ENCODE data around the gene LCT.

The LCT gene

GRCh38 chr2:135741395-135742324, 95.3 kb downstream of the LCT start, which contains the start of gene UBXN4:
UBXN4 (plus strand) TSS chr2:135741855; CDS start chr2:135741930, 75 bp downstream.
- Histone ChIP-seq H3K36me3 (ENCODE audit: low read depth) (peaks cover 23% of the 10 kb centered on the region), H3K9me3 (ENCODE audit: severe bottlenecking) (no peaks in the 10 kb centered on the region), H3K4me3 (ENCODE audit: severe bottlenecking) (peak within 1 kb of the TSS; percentile 60), H3K4me1 (ENCODE audit: insufficient read depth, poor library complexity, severe bottlenecking) (peaks cover 21% of the 10 kb centered on the region), H3K27me3 (ENCODE audit: insufficient read depth, poor library complexity, severe bottlenecking) (no peaks in the 10 kb centered on the region), H3K27ac (ENCODE audit: poor library complexity, severe bottlenecking) (peak within 1 kb of the TSS; percentile 73)
- DNase-seq (ENCODE audit: low spot score), result peak; percentile 98
- peak; percentile 92 for ATAC-seq (ENCODE audit: low read depth)
- peak; percentile 53 for TF ChIP-seq CTCF (IDR thresholded peaks at IDR 0.05; ENCODE audit: poor library complexity, severe bottlenecking)

GRCh38 chr2:135741043-135741394, 96.0 kb downstream of the LCT start:
- no peak for DNase-seq (ENCODE audit: low spot score)
- H3K27ac ChIP-seq (ENCODE audit: poor library complexity, severe bottlenecking), result no peak overlapping the region

GRCh38 chr2:135740206-135740605, 96.8 kb downstream of the LCT start:
- no peaks in the 10 kb centered on the region for H3K9me3 ChIP-seq (ENCODE audit: severe bottlenecking)
- H3K27ac ChIP-seq (ENCODE audit: poor library complexity, severe bottlenecking), result no peak overlapping the region
- H3K4me1 ChIP-seq (ENCODE audit: insufficient read depth, poor library complexity, severe bottlenecking), result peaks cover 18% of the 10 kb centered on the region
- TF ChIP-seq CTCF (IDR thresholded peaks at IDR 0.05; ENCODE audit: poor library complexity, severe bottlenecking), result no peak
- no peak overlapping the region for H3K4me3 ChIP-seq (ENCODE audit: severe bottlenecking)
- H3K27me3 ChIP-seq (ENCODE audit: insufficient read depth, poor library complexity, severe bottlenecking), result no peaks in the 10 kb centered on the region
- peaks cover 16% of the 10 kb centered on the region for H3K36me3 ChIP-seq (ENCODE audit: low read depth)
- no peak for DNase-seq (ENCODE audit: low spot score)
- ATAC-seq (ENCODE audit: low read depth), result no peak

More at GRCh38 chr2:135741043-135741394, 96.0 kb downstream of the LCT start:
- peaks cover 20% of the 10 kb centered on the region for H3K36me3 ChIP-seq (ENCODE audit: low read depth)
- no peak for TF ChIP-seq CTCF (IDR thresholded peaks at IDR 0.05; ENCODE audit: poor library complexity, severe bottlenecking)
- H3K27me3 ChIP-seq (ENCODE audit: insufficient read depth, poor library complexity, severe bottlenecking), result no peaks in the 10 kb centered on the region
- H3K9me3 ChIP-seq (ENCODE audit: severe bottlenecking), result no peaks in the 10 kb centered on the region
- ATAC-seq (ENCODE audit: low read depth), result no peak
- peaks cover 21% of the 10 kb centered on the region for H3K4me1 ChIP-seq (ENCODE audit: insufficient read depth, poor library complexity, severe bottlenecking)
- no peak overlapping the region for H3K4me3 ChIP-seq (ENCODE audit: severe bottlenecking)
